NT2/D1 (cell line): Measurements from ENCODE around the gene ARHGAP20.
A peak's percentile ranks its signal among the peaks of the same experiment; 100 is the strongest.

Experiments used
- DNase-seq: peaks from one replicate; pipeline ENCODE4 v3.0.0-alpha.2; 2011; ENCODE audit warnings: low read depth, low spot score
- H3K27me3 ChIP-seq: 2 replicates; pipeline ENCODE4 v1.6.0; 2011; ENCODE audit warnings: mild to moderate bottlenecking; ENCODE audit not compliant: insufficient read length, insufficient read depth
- H3K36me3 ChIP-seq: 2 replicates; pipeline ENCODE4 v1.6.1; 2011; ENCODE audit warnings: mild to moderate bottlenecking, low read length, mixed read lengths; ENCODE audit not compliant: insufficient read depth, insufficient read length
- H3K4me1 ChIP-seq: 2 replicates; pipeline ENCODE4 v1.5.1; 2011; ENCODE audit not compliant: insufficient read depth, insufficient read length
- H3K4me3 ChIP-seq: 2 replicates; pipeline ENCODE4 v1.5.1; 2011; ENCODE audit warnings: low read depth; ENCODE audit not compliant: insufficient read length
- H3K9ac ChIP-seq: 2 replicates; pipeline ENCODE4 v1.6.0; 2011; ENCODE audit warnings: low read depth; ENCODE audit not compliant: insufficient read length
- H3K9me3 ChIP-seq: 2 replicates; pipeline ENCODE4 v1.5.1; 2011; ENCODE audit warnings: mild to moderate bottlenecking, low read length; ENCODE audit not compliant: insufficient read depth
- SUZ12 ChIP-seq: IDR thresholded peaks from 2 replicates; pipeline ENCODE4 v1.6.1; 2011; ENCODE audit not compliant: insufficient read length, insufficient read depth; ENCODE audit errors: extremely low read depth
- YY1 ChIP-seq: IDR thresholded peaks from 2 replicates; pipeline ENCODE4 v1.6.1; 2011; ENCODE audit not compliant: insufficient read length, insufficient read depth
- ZNF274 ChIP-seq: IDR thresholded peaks from 2 replicates; pipeline ENCODE4 v1.6.1; 2011; ENCODE audit warnings: mild to moderate bottlenecking, low read depth, low read length

Gene ARHGAP20

DNA sequence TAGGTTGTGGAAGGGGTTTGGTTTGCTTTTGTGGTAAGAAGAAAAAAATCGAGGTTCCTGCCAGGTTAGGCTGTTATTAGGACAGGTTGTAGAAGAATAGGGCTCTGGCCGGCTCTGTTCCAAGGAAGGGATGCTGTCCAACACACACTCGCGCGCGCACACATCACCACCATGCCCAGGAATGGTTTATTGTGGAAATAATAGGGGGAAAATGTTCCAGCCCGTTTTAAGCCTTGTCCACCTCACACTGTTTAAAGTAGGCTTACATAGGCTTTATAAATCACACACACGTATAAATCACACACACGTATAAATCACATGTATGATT is 1.2 kb upstream of the ARHGAP20 start:
- H3K9me3 ChIP-seq = no peaks in the 10 kb centered on the region
- H3K9ac ChIP-seq = no peak overlapping the region
- H3K4me1 ChIP-seq = no peaks in the 10 kb centered on the region
- no peak for TF ChIP-seq YY1
- TF ChIP-seq ZNF274 = no peak
- no peak for TF ChIP-seq SUZ12
- DNase-seq = no peak
- peaks cover 60% of the 10 kb centered on the region for H3K27me3 ChIP-seq
- no peaks in the 10 kb centered on the region for H3K36me3 ChIP-seq
- peak overlapping the region; percentile 71 for H3K4me3 ChIP-seq

DNA sequence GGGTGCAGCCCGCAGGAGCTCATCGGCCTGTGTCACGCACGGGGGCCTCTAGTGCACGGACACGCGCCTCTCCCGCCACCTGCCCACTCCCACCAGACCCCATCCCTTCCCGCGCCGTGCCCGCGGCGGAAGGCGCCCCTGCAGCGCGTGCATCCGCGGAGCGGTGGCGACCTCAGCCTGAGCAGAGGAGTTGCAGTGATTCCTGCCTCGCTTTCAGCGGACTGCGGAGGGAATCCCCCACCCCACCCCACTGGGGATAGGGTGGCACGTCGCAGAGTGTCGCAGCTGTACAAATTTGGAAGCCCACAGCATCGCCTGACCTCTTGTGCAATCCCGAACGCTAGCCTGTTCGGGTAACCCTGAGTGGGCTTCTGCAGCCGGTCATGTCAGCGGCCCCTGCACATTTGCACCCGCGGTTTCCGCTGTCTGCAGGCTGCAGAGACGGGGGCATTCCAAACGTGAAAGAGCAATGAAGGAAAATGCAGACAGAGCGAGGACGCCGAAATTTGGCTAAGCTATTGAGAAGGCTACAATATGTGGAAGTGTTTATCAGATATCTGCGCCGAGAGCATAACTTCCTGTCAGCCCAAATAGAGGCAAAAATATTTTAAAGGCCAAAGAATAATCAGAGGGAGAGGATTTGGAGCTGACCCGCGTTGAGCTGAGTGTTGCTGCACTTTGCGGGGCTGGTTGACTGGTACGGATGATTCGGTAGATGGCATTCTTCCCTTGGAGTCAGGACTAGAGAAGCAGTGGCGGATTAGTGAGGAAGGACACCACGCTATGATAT is 617 bp upstream of the ARHGAP20 start:
- Histone ChIP-seq H3K4me1 (no peaks in the 10 kb centered on the region), H3K27me3 (peaks cover 60% of the 10 kb centered on the region), H3K36me3 (no peaks in the 10 kb centered on the region), H3K9me3 (no peaks in the 10 kb centered on the region), H3K9ac (peak overlapping the region; percentile 74), H3K4me3 (peak overlapping the region; percentile 71)
- TF ChIP-seq SUZ12 = no peak
- no peak for TF ChIP-seq ZNF274
- TF ChIP-seq YY1 = no peak
- DNase-seq = no peak

DNA sequence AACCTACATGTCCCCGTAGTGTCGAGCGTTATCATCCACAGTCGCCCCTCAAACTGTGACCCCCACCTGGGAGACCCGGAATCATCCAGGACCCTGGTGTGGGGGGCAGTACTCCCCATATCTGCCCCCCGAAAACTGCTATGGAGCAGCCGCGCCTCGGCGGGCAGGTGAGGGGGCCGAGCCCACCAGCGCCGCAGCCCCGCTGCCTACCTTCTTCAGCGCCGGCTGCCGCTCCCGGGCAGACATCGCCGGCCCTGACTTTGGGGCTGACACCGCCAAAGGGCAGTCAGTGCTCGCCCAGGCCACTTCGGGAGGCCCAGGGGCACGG is 825 bp downstream of the ARHGAP20 start:
- H3K4me3 ChIP-seq = peak overlapping the region; percentile 46
- no peaks in the 10 kb centered on the region for H3K36me3 ChIP-seq
- H3K9me3 ChIP-seq = no peaks in the 10 kb centered on the region
- H3K4me1 ChIP-seq = no peaks in the 10 kb centered on the region
- TF ChIP-seq ZNF274 (no peak), YY1 (no peak), SUZ12 (peak; percentile 42)
- no peak for DNase-seq
- H3K27me3 ChIP-seq = peaks cover 60% of the 10 kb centered on the region
- peak overlapping the region; percentile 61 for H3K9ac ChIP-seq

DNA sequence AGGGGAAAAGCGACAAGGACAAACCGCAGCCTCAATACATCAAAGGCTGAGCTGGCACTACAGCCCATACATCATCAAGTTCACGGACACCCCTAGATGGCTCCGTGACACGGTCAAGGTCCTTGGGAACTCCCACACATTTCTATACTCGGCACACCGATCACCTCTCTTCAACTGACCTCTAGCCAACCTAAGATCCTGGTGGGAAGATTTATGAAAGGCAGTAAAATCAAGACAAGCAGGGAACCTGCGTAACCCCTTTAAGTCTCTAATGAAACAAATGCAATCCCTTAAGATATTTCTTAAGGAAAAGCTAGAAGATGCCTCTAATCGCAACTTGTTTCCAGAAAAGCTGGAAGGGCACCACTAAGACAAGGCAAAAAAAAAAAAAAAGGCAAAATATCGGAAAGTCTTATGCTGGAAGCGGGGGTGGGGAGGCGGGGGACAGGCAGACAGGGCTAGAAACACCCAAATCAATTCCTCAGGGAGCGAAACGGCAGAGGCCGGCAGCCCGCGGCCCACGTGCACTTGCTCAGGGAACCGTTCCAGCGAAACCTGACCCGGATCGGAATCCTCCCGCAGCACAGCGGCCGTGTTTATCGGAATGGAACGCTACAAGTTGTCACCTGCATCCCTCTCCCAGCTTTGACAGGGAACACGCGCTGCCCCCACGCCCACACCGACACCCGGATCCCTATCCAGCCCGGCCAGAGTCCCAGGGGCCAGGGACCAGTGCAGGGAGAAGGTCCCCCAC is 1.4 kb downstream of the ARHGAP20 start:
- Histone ChIP-seq H3K27me3 (peaks cover 60% of the 10 kb centered on the region), H3K4me3 (peak overlapping the region; percentile 46)
- TF ChIP-seq SUZ12 (peak; percentile 55), ZNF274 (no peak), YY1 (no peak)

DNA sequence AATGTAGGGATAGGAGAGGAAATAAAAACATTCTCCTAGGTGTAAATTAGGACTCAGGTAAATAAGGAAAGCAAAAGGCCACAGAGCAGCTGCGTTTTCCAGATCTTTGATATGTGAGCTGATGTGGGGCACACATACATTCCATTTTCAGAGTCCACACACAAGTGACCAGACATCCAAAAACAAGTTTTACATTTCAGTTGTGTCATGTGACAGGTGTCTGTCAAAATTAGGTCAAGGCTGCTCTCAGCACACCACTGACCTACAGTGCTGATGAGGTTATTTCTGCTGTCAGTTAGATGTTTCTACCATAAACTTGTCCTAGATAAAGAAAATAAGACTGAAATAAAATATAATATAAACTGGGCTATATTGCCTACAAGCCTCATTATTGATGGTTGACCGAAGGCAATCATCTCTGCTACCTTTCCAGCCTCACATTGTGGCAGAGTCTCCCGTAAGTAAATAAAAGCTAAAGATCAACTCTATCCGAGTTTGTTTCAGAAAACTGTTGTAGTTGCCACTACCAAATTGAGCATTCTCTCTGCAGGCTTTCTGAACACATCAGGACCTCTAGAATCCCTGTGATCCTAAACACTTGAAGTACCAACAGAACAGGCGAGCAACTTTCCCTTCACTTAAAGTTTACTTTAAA is 7.9 kb downstream of the ARHGAP20 start:
- Histone ChIP-seq H3K4me3 (no peak overlapping the region), H3K27me3 (peaks cover 7% of the 10 kb centered on the region), H3K36me3 (no peaks in the 10 kb centered on the region), H3K9ac (no peak overlapping the region), H3K4me1 (no peaks in the 10 kb centered on the region), H3K9me3 (no peaks in the 10 kb centered on the region)
- no peak for DNase-seq
- TF ChIP-seq YY1 = no peak
- no peak for TF ChIP-seq ZNF274
- no peak for TF ChIP-seq SUZ12

More for the DNA sequence above, 1.4 kb downstream of the ARHGAP20 start:
- DNase-seq = no peak
- no peaks in the 10 kb centered on the region for H3K36me3 ChIP-seq
- peak overlapping the region; percentile 42 for H3K9ac ChIP-seq
- no peaks in the 10 kb centered on the region for H3K4me1 ChIP-seq
- H3K9me3 ChIP-seq = no peaks in the 10 kb centered on the region

DNA sequence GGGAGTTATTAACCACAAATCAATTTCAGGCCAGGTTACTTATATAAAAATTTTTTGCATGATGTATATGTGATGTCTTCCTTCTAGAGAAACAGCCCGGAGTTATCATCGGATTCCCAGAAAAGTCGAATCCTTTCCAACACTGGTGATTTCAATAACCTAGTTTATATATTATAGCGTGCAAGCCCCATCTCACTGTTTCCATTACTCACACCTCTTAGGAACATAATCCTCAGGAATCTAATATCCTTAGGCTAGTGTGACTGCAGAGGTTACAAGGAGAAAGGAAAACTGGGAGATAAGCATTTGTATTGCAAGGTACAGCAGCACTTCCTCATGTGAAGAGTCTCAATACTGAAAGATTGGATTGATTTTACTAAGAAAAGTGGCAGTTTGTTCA is 20.3 kb downstream of the ARHGAP20 start:
- no peaks in the 10 kb centered on the region for H3K36me3 ChIP-seq
- H3K27me3 ChIP-seq = no peaks in the 10 kb centered on the region
- H3K9me3 ChIP-seq = no peaks in the 10 kb centered on the region

DNA sequence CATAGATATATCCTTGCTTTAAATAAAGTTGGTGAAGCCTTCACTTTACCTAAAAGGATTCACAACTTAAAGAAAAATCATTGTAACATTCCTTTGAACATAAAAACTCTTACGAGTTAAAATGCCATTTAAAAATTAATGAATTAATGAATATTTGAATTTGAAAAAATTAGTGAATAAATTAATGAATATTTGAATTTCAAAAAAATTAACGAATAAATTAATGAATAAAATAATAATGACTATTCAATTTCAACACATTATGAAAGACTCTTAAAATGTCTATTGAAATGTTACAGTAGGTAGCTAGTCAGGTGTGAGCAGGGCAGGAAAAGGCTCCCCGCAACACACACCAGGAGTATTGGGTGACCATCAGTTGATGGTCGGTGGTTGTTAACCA is 22.9 kb downstream of the ARHGAP20 start:
- H3K9ac ChIP-seq = no peak overlapping the region
- no peak for TF ChIP-seq YY1
- TF ChIP-seq ZNF274 = no peak
- TF ChIP-seq SUZ12 = no peak
- H3K27me3 ChIP-seq = no peaks in the 10 kb centered on the region
- no peaks in the 10 kb centered on the region for H3K4me1 ChIP-seq
- no peak for DNase-seq
- no peaks in the 10 kb centered on the region for H3K36me3 ChIP-seq
- no peaks in the 10 kb centered on the region for H3K9me3 ChIP-seq
- H3K4me3 ChIP-seq = no peak overlapping the region

More for the DNA sequence above, 20.3 kb downstream of the ARHGAP20 start:
- no peak for DNase-seq
- no peaks in the 10 kb centered on the region for H3K4me1 ChIP-seq
- no peak overlapping the region for H3K9ac ChIP-seq
- TF ChIP-seq SUZ12 = no peak
- TF ChIP-seq YY1 = no peak
- no peak for TF ChIP-seq ZNF274
- no peak overlapping the region for H3K4me3 ChIP-seq
